Measurements from ENCODE around the gene KCNQ1OT1.

DNA sequence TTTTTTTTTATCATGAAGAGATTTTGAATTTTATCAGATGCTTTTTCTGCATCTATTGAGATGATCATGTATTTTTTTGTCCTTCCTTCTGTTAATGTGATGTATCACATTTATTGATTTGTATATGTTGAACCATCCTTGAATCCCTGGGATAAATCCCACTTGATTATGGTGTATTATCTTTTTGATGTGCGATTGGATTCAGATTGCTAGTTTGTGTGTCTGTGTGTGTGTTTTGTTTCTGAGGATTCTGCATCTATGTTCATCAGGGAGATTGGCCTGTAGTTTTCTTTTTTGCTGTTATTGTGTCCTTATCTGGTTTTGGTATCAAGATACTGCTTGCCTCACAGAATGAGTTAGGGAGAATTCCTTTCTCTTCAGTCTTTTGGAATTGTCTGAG lies 52.6 kb downstream of the KCNQ1OT1 start:
- no peak for TF ChIP-seq CTCF (IDR thresholded peaks at IDR 0.05; ENCODE audit: low read depth, low read length)
- TF ChIP-seq POLR2A (IDR thresholded peaks at IDR 0.05; ENCODE audit: extremely low read depth, insufficient read length), result no peak
- TF ChIP-seq MAX (IDR thresholded peaks at IDR 0.05; ENCODE audit: low read depth, low read length), result no peak
- TF ChIP-seq MYC (IDR thresholded peaks at IDR 0.05; ENCODE audit: low read depth, low read length), result no peak
